Iris pigment epithelial cell (primary cell): ENCODE data around the gene ATP8B3.

ENCODE experiments used
- DNase-seq: peaks from one replicate; pipeline ENCODE4 v3.0.0-alpha.2; 2011; ENCODE audit warnings: low read depth

ATP8B3 gene

DNA sequence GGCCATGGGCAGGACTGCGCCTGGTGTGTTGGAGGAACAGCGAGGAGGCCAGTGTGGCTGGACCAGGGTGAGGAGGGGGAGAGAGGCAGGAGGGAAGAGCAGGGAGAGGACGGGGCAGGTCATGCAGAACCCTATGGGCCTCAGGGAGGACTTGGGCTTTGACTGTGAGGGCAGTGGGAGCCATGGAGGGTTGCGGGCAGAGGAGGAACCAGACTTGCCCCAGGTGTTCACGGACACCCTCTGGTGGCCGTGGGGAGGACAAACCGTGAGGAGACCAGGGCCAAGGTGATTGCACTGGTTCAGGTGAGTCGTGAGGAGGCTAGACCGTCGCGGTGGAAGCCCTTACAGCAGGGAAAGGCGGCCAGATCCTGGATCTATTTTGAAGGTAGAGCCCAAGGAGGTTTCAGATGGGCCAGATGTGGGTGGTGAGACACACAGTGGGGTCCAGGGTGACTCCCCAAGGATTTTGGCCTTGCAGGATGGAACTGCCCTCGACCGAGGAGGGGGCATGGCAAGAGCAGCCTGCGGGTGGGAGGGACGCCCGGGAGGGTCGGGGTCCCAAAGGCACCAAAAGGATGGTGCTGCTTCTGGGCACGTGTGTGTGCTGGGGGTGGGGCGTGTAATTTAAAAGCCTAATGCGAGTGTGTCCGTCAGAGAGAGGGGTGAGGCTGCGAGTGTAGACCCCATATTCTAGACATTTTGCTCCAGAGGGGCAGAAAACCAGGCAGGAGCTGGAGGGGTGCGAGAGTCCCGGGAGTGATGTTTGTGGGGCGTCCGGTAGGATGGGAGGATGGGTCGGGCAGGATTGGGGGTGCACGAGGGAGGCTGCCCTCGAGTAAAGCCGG is 39.0 kb upstream of the ATP8B3 start:
- DNase-seq = no peak

DNA sequence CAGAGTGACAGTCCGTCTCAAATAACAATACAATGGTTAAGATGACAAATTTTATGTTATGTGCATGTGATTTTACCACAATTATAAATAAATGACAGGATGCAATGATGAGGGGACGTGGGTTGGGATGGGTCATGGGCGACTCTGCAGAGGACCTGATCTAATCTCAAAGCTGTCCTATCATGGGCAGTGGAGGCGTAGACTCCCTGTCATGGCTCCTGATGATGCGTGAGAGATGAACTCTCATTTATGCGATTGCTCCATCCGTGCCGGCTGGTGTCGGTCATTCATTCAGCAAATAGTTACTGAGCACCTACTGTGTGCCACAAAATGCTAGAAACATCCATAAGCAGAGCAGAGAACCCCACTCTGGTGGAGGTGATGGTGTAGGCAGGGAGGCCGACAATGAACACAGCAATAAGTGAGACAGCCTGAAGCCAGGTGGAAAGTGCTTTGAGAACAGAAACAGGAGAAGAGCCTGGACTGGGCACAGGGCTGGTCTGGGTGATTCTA is 37.9 kb upstream of the ATP8B3 start:
- no peak for DNase-seq

DNA sequence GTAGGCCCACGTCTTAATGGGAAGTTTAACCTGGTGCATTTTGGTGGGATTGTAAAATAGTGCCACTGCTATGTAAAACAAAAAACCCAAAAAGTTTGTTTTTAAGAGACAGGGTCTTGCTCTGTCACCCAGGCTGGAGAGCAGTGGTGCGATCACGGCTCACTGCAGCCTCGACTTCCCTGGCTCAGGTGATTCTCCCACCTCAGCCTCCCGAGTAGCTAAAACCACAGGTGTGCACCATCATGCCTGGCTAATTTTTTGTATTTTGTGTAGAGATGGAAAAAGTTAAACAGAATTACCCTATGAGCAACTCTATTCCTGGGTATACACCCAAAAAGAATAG is 37.0 kb upstream of the ATP8B3 start:
- no peak for DNase-seq

GRCh38 chr19:1848399-1849131 is 36.5 kb upstream of the ATP8B3 start, which contains the start of gene REXO1:
Gene REXO1, minus strand, starts transcription at chr19:1848483. Its CDS starts 125 bp downstream, at chr19:1848358.
- DNase-seq = peak; percentile 87

DNA sequence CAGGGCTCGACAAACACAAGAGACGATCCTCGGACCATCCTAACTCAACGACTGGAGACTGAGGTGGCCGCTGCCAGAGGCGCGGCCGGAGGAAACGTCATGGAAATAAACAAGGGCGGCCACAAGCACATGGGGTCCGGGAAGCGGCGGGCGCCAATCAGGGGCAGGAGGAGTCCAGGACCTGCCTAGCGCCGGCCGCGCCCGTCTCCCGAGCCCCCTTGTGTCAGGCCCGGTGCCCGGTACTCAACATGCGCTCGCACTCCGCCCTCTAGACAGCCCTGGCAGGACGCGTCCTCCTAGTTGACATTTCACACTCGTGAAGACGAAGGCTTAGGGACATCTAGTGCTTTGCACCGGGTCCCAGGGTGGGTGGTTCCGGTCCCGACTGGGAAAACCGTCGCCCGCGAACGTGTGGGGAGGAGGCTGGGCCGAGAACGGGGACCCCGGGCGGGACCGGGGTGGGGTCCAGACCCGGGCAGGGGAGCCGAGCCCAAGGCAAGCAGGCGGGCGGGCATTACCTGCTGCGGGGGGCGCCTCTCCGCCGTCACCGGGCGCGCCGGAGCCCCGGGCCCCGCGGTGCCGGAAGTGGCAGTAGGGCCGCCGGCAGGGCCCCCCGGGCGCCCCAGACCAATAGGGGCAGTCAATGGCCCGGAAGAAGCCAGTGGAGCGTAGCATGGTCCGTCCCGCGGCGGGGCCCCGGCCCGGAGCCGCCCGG is 35.8 kb upstream of the ATP8B3 start:
- peak; percentile 82 for DNase-seq

DNA sequence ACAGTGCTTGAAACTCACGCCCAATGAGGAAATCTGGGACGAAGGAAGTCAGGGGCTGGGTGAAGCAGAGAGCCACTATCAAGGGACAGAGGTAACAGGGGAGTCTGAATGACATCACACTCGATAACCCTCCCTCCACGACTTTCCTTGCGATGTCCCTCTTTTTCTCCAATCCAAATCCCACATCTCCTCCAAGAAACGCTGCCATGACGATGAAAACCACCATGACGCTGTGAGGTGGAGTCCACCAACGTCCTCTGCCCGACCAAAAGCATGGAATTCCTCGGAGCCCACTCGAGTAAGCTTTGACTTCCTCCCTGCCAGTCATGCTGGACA is 35.2 kb upstream of the ATP8B3 start:
- no peak for DNase-seq

GRCh38 chr19:1846517-1847204 is 34.6 kb upstream of the ATP8B3 start:
- no peak for DNase-seq

DNA sequence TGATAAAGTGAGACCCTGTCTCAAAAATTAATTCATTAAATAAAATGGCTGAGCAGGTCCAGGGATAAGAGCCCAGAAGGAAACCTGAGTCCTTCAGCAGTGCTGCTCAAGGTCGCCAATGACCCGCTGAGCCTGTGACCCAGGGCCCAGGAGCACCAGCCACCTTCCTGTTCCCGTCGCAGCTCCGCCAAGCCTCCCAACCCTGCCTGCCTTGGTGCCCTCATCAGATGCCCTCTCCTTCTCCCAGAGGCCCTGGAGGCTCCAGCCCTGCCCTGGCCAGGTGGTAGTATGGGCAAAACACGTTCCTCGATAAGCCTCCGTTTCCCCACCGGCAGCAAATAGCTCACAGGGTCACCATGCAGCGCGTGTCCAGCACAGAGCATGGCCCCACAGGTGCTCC is 33.6 kb upstream of the ATP8B3 start:
- no peak for DNase-seq

DNA sequence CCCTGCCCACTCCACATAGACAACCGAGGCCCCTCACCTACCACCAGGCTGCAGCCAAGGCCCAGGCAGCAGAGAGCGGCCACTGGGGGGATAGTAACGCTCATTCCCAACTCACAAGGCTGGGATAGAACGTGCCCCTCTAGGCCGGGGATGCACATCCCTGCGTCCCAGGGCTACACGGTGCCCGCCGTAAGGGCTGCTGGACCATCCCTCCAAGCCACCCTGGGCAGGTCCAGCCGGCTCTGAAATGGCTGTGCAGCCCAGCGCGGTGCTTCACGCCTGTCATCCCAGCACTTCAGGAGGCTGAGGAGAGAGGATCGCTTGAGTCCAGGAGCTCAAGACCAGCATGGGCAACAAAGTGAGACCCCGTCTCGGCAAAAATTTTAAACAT is 33.0 kb upstream of the ATP8B3 start:
- no peak for DNase-seq

GRCh38 chr19:1844513-1845124 is 32.5 kb upstream of the ATP8B3 start:
- no peak for DNase-seq

- DNase-seq = no peak
Observed at GRCh38 chr19:1843646-1844394, 31.7 kb upstream of the ATP8B3 start.

DNA sequence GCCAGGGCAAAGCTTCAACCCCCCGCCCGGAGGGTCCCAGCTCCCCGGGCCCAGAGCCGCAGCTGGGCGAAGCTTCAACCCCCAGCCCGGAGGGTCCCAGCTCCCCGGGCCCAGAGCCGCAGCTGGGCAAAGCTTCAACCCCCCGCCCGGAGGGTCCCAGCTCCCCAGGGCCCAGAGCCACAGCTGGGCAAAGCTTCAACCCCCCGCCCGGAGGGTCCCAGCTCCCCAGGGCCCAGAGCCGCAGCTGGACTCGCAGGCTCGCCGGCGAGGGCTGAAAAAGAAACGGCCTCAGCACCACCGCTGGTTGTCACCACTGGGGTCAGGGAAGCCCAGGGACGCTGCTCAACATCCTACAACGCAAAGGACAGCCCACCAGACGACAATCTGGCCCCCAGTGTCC is 31.0 kb upstream of the ATP8B3 start:
- DNase-seq = no peak

DNA sequence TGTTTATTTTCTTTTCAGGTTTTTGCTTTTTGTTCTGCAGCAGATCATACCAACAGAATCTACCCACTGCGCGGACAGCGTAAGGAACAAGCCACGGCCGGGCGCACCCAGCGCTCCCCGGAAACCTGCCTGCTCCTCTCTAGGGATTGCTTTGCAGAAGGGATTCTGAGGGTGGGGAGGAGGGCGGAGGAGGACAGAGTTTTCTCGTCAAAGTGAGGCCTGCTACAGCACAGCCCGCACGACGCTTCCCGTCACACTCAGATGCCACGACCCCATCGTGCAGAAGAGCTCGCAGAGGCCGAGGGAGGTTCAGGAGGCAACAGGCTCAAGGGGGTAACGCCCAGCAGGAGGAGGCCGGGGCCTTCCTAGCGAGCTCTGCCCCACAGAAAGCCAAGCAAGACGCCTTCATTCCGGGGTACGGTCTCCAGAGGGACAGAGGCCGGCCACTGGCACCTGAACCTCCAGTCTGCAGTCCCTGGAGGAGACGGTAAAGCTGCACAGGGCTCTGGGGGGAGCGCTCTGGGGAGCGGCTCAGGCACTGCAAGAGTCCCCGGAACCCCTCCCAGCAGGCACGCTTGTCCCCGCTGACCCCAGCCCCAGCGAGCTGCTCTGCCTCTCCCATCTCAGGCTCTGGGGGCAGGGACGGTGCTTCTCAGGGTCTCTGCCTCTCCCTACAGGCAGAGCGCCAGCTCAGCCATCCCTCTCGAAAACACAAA is 29.3 kb upstream of the ATP8B3 start:
- no peak for DNase-seq

- no peak for DNase-seq
Observed at GRCh38 chr19:1840541-1841115, 28.6 kb upstream of the ATP8B3 start.

DNA sequence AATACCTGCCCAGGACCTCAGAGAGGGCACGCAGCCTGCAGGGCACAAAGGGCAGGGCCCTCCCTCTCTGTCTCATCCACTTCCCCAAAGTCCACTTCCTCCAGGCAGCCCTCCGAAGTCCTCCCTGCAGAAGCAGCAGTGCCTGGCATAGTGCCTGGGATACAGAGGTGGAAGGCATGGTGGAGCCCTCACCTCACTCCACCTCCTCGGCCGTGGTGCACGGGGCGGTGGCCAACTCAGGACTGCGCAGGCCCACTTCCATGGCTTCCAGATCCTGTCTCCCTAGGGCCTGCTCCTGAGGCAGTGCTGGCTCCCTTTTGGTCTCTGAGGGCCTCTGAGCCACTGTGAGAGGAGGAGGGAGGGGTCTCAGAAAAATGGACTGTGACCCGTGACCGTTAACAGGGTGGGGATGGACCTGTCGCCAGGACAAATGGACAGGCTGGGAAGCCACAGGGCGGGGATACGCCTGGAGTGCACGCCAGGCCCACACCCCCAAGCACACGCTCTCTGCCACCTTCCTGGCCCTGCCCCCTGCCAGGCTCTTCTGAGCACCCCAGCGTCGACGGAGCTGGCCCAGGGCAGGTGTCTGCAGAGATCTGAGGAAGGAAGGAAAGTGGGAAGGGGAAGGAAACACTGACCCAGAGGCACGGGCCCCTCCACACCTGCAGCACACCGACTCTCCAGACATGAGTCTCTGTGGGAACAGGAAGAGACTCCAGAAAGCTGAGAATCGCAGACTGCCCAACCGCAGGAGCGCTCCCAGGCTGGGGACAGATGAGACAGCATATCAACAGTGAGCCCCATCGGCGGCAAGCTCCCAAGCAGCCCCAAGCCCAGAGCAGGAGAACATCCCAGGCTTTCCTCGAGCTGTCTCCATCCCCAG is 27.8 kb upstream of the ATP8B3 start:
- no peak for DNase-seq

- DNase-seq = no peak
Observed at GRCh38 chr19:1837625-1838105, 25.6 kb upstream of the ATP8B3 start.

- DNase-seq = no peak
Observed at GRCh38 chr19:1837222-1837565, 25.1 kb upstream of the ATP8B3 start.

GRCh38 chr19:1836458-1837221 is 24.6 kb upstream of the ATP8B3 start:
- no peak for DNase-seq
